Measurements from ENCODE around the gene PFDN6. TPM values are rescaled to one million over a fixed set of nuclear protein-coding genes. Genes with fewer than 3 reads are reported as not detected.

The PFDN6 gene
- total and polyA plus RNA-seq, 9 of the 15 experiments (the other 6 are each of a cell fraction or from before 2014, with no cell fraction given): 6.8 to 475 (median 216) TPM

GRCh38 chr6:33317669-33318425 lies 28.4 kb downstream of the PFDN6 start, which contains the start of gene ZBTB22:
Gene ZBTB22, minus strand, starts transcription at chr6:33317744. Its CDS starts 828 bp downstream, at chr6:33316916.
- intact Hi-C loops (cut with micrococcal nuclease) (loop anchor here (1.0 kb wide), 1 partner anchor 46 kb away; the partner anchor contains the start of gene RPS18), in situ Hi-C loops (cut with MboI) (no loop called here)
- Histone ChIP-seq H3K9me1 (ENCODE audit: control insufficient read depth, insufficient read depth, low read length) (peaks cover 3% of the 10 kb centered on the region), H3K9me3 (replicated peaks; ENCODE audit: control insufficient read depth, insufficient read depth, low read depth, low read length) (no peaks in the 10 kb centered on the region), H3K4me3 (peak within 1 kb of the TSS; percentile 63), H3K27me3 (ENCODE audit: control insufficient read depth in 2 of 2, insufficient read depth in 2 of 2, low read length in 2 of 2) (no peaks in the 10 kb centered on the region), H3K4me2 (ENCODE audit: insufficient read depth, low read length) (peak within 1 kb of the TSS; percentile 97), H3K36me3 (ENCODE audit: control insufficient read depth, insufficient read depth, low read length) (peaks cover 43% of the 10 kb centered on the region), H3K4me1 (replicated peaks in 1 of 2; ENCODE audit: control insufficient read depth in 2 of 2, insufficient read depth in 2 of 2, low read length in 2 of 2) (peaks cover 56 to 76% of the 10 kb centered on the region in 2 experiments), H3K79me2 (ENCODE audit: control insufficient read depth, insufficient read depth, low read length) (peaks cover 65% of the 10 kb centered on the region), H3K9ac (ENCODE audit: insufficient read depth in 1 of 2, low read depth in 2 of 2, low read length in 2 of 2) (peak within 1 kb of the TSS; percentile 68 to 75), H2AFZ (ENCODE audit: low read depth, low read length) (peak within 1 kb of the TSS; percentile 98), H3K27ac (ENCODE audit: extremely low read depth, low read depth, low read length) (peak within 1 kb of the TSS; percentile 79), H4K20me1 (replicated peaks; ENCODE audit: control insufficient read depth, insufficient read depth, low read length) (0 out of 2 replicates have a peak, but pooled peaks cover 3% of the 10 kb centered on the region)
- peak; percentile 82 for ATAC-seq
- POLR2A ChIA-PET: interaction anchor here (0.5 to 2.6 kb wide), 19 partner anchors 11 to 346 kb away, joined by 3 to 32 read pairs (median 4); partner anchors contain the start of genes B3GALT4, CUTA, HLA-DPB1 and RGL2
- no TSS peak for BruUV-seq (replicated peaks)
- peak; percentile 98 for FAIRE-seq
- DNase-seq (ENCODE audit: extremely low read depth in 1 of 4, low spot score in 3 of 4): peak; percentile 90 to 100 (median 94)
- WGBS (ENCODE audit: insufficient coverage, low coverage, missing lambda C conversion rate): under 1% methylated on average over 35 of the region's 44 CpGs
- CTCF ChIA-PET (ENCODE audit: low intra/inter-chr PET ratio): no interaction called here
- TF ChIP-seq PHTF2 (CRISPR knock-in tag; IDR thresholded peaks at IDR 0.05) (no peak), PKNOX1 (IDR thresholded peaks at IDR 0.05) (no peak), SRSF7 (optimal IDR thresholded peaks at IDR 0.05; ENCODE audit: low read depth, low read length) (no peak), SMARCB1 (IDR thresholded peaks at IDR 0.05; ENCODE audit: insufficient read length, low read depth) (no peak), ZNF655 (CRISPR knock-in tag; IDR thresholded peaks at IDR 0.05) (no peak), MITF (IDR thresholded peaks at IDR 0.05) (no peak), CHAMP1 (IDR thresholded peaks at IDR 0.05) (no peak), ZNF316 (IDR thresholded peaks at IDR 0.05) (no peak), FOXA1 (IDR thresholded peaks at IDR 0.05; ENCODE audit: borderline replicate concordance) (no peak), HCFC1 (IDR thresholded peaks at IDR 0.05; ENCODE audit: low read depth, low read length) (peak; percentile 57), ZNF184 (CRISPR knock-in tag; IDR thresholded peaks at IDR 0.05) (no peak), SAFB2 (IDR thresholded peaks at IDR 0.05; ENCODE audit: borderline replicate concordance, low read depth, low read length, severe bottlenecking) (no peak), PHB (CRISPR knock-in tag; IDR thresholded peaks at IDR 0.05) (no peak), ZNF668 (CRISPR knock-in tag; IDR thresholded peaks at IDR 0.05) (no peak), TEAD4 (IDR thresholded peaks at IDR 0.05; ENCODE audit: low read length) (peak; percentile 72), TEAD4 (CRISPR knock-in tag; IDR thresholded peaks at IDR 0.05; ENCODE audit: borderline replicate concordance) (no peak), FOXJ3 (CRISPR knock-in tag; IDR thresholded peaks at IDR 0.05) (no peak)

All from K562 (cell line).